GM10266 (cell line): ENCODE data around the gene PARD6B.
"Not testable (repeated sequence)": the region's sequence is repeated elsewhere in the genome, so short reads cannot be mapped to it uniquely, and the experiment has no call there.

Source experiments
- DNase-seq: peaks from one replicate; pipeline ENCODE4 v3.0.0; 2012; ENCODE audit errors: extremely low spot score
- CTCF ChIP-seq: IDR thresholded peaks from 2 replicates; pipeline ENCODE4 v1.5.1; 2012; ENCODE audit warnings: mild to moderate bottlenecking, low read depth; ENCODE audit not compliant: control insufficient read depth, insufficient read depth; ENCODE audit errors: missing control alignments

The PARD6B gene

GRCh38 chr20:50790651-50791277 is 59.4 kb downstream of the PARD6B start:
- TF ChIP-seq CTCF: peak; percentile 94
- peak; percentile 87 for DNase-seq

GRCh38 chr20:50792708-50793574 is 61.6 kb downstream of the PARD6B start:
- no peak for TF ChIP-seq CTCF
- DNase-seq: no peak

DNA sequence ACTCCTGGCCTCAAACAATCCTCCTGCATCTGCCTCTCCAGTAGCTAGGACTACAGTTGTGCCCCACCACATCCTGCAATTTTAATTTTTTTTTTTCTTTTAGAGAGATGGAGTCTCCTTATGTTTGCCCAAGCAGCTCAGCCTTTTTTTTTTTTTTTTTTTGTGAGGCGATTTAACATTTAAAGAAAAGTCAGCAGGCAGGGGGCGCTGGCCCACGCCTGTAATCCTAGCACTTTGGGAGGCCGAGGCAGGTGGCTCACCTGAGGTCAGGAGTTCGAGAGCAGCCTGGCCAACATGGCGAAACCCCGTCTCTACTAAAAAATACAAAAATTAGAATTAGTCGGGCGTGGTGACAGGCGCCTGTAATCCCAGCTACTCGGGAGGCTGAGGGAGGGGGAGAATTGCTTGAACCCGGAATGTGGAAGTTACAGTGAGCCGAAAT is 62.2 kb downstream of the PARD6B start:
- peak; percentile 51 for TF ChIP-seq CTCF
- DNase-seq: not testable (repeated sequence)

DNA sequence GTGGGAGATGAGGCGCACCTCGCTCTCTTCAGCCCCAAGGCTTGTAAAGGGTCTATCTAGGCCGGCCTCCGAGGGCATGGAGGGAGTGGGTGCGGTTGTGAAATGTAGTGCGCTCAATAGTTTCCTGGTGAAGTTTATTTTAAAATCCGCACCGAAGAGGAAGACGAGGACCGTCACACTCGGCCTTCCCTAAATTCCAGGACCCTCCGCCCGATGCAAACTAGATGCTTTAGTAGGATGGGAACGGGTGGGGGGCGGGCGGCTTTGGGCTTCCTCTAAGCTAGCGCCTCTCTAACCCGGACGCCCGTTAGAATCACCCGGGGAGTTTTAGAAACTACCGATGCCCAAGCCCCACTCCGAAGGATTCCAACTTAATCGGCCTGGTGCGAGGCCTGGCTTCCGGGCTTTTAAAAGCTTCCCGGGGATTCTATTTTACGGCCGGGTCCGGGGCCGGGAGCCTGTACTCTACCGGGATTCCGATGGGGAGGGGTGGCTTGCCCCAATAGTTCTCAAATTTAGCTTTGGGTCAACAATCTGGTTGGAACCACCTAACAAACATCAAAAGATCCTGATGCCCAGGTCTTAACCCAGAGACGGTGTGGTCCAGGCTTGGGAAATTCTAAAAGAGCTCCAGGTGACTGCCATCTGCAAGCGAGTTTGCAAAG is 62.9 kb downstream of the PARD6B start:
- DNase-seq: peak; percentile 33
- TF ChIP-seq CTCF: no peak

GRCh38 chr20:50794846-50795634 is 63.7 kb downstream of the PARD6B start, which contains the start of gene BCAS4:
TSS of gene BCAS4 (plus strand) at chr20:50795061. CDS start at chr20:50795084, 23 bp downstream.
- peak; percentile 97 for TF ChIP-seq CTCF
- peak; percentile 97 for DNase-seq

- no peak for TF ChIP-seq CTCF
- DNase-seq: no peak
Observed at GRCh38 chr20:50797142-50797541, 65.8 kb downstream of the PARD6B start.
